NCI-H2029 treated with DMSO at 0.1 percent for 48 hours (cell line): Measurements from ENCODE around the gene PML.
A peak's percentile ranks its signal among the peaks of the same experiment; 100 is the strongest.
"Not testable (repeated sequence)": the region's sequence is repeated elsewhere in the genome, so short reads cannot be mapped to it uniquely, and the experiment has no call there.

ENCODE experiments used
- DNase-seq: peaks from one replicate; lab custom pipeline; 2025; lab: John Stamatoyannopoulos, UW

The PML gene

GRCh38 chr15:73957785-73958184 lies 36.7 kb upstream of the PML start:
- DNase-seq: no peak

- DNase-seq: no peak
These were observed 35.4 kb upstream of the PML start for GRCh38 chr15:73959012-73959581.

- DNase-seq: no peak
These were observed 34.7 kb upstream of the PML start for GRCh38 chr15:73959801-73960200.

GRCh38 chr15:73960472-73961070 lies 33.9 kb upstream of the PML start:
- DNase-seq: not testable (repeated sequence)

GRCh38 chr15:73962433-73962832 lies 32.1 kb upstream of the PML start:
- DNase-seq: no peak

- DNase-seq: peak; percentile 46
These were observed 29.8 kb upstream of the PML start for GRCh38 chr15:73964736-73965093.

- DNase-seq: no peak
These were observed 29.3 kb upstream of the PML start for GRCh38 chr15:73965094-73965757.

- no peak for DNase-seq
These were observed 28.8 kb upstream of the PML start for GRCh38 chr15:73965758-73966113.

GRCh38 chr15:73968461-73968860 lies 26.1 kb upstream of the PML start:
- DNase-seq: no peak

- no peak for DNase-seq
These were observed 25.3 kb upstream of the PML start for GRCh38 chr15:73969151-73969759.

- DNase-seq: peak; percentile 19
These were observed 21.4 kb upstream of the PML start for GRCh38 chr15:73972984-73973682.

GRCh38 chr15:73973683-73974200 lies 20.8 kb upstream of the PML start:
- DNase-seq: not testable (repeated sequence)

- DNase-seq: not testable (repeated sequence)
These were observed 18.9 kb upstream of the PML start for GRCh38 chr15:73975440-73976125.

GRCh38 chr15:73978896-73979295 lies 15.6 kb upstream of the PML start:
- DNase-seq: no peak

GRCh38 chr15:73979636-73980035 lies 14.9 kb upstream of the PML start:
- DNase-seq: no peak

GRCh38 chr15:73981761-73982221 lies 12.7 kb upstream of the PML start:
- no peak for DNase-seq

GRCh38 chr15:73982222-73982962 lies 12.1 kb upstream of the PML start:
- DNase-seq: no peak

GRCh38 chr15:73983211-73983727 lies 11.2 kb upstream of the PML start:
- DNase-seq: no peak

- no peak for DNase-seq
These were observed 10.7 kb upstream of the PML start for GRCh38 chr15:73983773-73984172.

GRCh38 chr15:73984208-73984979 lies 10.1 kb upstream of the PML start:
- DNase-seq: no peak
